Measurements from ENCODE around the gene ZNF222. TPM values are rescaled to one million over a fixed set of nuclear protein-coding genes. Genes with fewer than 3 reads are reported as not detected.

Gene ZNF222
- polyA plus RNA-seq, 3 donors: 1.0 to 1.5 (median 1.1) TPM

DNA sequence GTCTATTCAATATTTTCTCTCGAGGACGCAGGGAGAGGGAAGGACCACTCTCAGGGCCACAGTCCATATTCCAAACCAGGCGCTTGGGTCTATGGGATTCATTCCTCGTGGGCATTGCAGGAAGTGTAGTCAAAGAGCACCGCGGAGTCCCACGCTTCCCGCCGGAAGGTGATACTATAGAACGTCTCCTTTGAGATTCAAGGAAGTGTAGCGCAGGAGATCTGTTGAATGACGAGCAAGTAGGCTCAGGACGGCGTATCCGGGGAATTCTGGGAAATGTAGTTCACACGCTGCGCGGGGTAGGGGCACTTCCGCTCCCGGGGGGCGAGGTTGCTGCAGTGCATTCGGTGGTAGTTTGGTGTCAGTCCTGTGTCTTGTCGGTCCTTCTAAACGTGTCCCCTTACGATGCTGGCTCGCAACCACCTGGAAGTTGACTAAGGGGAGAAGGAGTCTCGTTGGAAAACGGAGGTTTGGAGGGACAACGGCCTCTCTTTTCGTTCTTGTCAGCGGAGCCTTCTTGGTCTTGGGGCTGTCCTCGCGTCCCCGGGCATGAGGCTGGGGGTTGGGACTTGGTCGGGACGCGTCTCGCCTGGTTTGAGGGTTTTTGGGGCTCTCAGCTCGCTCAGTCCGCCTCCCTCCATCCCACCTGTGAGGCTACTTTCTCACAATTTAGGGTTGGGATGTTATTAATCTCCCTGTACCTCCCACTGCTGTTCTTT lies 46.8 kb downstream of the ZNF222 start, which contains the start of gene ZNF284:
TSS of gene ZNF284 (plus strand) at position 336 of the 719 bp plus-strand sequence. CDS start 4,231 bp downstream, outside the sequence.
- H3K36me3 ChIP-seq (replicated peaks in 1 of 2; ENCODE audit: control insufficient read depth in 1 of 2, insufficient read depth in 2 of 2, low read length in 2 of 2): peaks cover 0 to 7% of the 10 kb centered on the region in 2 donors
- peak within 1 kb of the TSS; percentile 77 to 82 (median 80) for H3K4me3 ChIP-seq (replicated peaks in 1 of 3; ENCODE audit: low read depth in 2 of 3, low read length in 3 of 3)
- H3K27ac Mint-ChIP-seq: peak within 1 kb of the TSS in 6 of 7 donors; percentile 9 to 83 (median 57)
- H3K4me1 ChIP-seq (ENCODE audit: control insufficient read depth in 1 of 2, insufficient read depth in 2 of 2, low read length in 2 of 2): peaks cover 16 to 17% of the 10 kb centered on the region in 2 donors
- H3K27me3 Mint-ChIP-seq (ENCODE audit: low read depth in 3 of 3): peaks cover 3 to 4% (median 3%) of the 10 kb centered on the region in 3 donors
- H4K20me1 ChIP-seq (ENCODE audit: insufficient read depth, low read length): no peaks in the 10 kb centered on the region
- H3K79me2 ChIP-seq (ENCODE audit: insufficient read depth, low read length): no peaks in the 10 kb centered on the region
- H3K9me3 Mint-ChIP-seq: peaks cover 31 to 64% (median 53%) of the 10 kb centered on the region in 7 donors
- H3K36me3 Mint-ChIP-seq: peaks cover 11% of the 10 kb centered on the region in 2 donors
- peak within 1 kb of the TSS; percentile 17 for H3K9ac ChIP-seq (ENCODE audit: insufficient read depth, low read length, poor library complexity, severe bottlenecking)
- TF ChIP-seq, protein P1, sequence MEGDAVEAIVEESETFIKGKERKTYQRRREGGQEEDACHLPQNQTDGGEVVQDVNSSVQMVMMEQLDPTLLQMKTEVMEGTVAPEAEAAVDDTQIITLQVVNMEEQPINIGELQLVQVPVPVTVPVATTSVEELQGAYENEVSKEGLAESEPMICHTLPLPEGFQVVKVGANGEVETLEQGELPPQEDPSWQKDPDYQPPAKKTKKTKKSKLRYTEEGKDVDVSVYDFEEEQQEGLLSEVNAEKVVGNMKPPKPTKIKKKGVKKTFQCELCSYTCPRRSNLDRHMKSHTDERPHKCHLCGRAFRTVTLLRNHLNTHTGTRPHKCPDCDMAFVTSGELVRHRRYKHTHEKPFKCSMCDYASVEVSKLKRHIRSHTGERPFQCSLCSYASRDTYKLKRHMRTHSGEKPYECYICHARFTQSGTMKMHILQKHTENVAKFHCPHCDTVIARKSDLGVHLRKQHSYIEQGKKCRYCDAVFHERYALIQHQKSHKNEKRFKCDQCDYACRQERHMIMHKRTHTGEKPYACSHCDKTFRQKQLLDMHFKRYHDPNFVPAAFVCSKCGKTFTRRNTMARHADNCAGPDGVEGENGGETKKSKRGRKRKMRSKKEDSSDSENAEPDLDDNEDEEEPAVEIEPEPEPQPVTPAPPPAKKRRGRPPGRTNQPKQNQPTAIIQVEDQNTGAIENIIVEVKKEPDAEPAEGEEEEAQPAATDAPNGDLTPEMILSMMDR (IDR thresholded peaks at IDR 0.05): no peak
- DNase-seq: peak; percentile 75 to 86 (median 77)
- peak within 1 kb of the TSS; percentile 1 to 64 for H3K27ac ChIP-seq (ENCODE audit: low read depth in 1 of 2, low read length in 2 of 2)
- H2AFZ ChIP-seq (ENCODE audit: insufficient read depth, low read depth, low read length, poor library complexity, severe bottlenecking): peak within 1 kb of the TSS; percentile 98
- peak within 1 kb of the TSS; percentile 96 to 98 for H3K4me3 Mint-ChIP-seq
- H3K4me2 ChIP-seq (replicated peaks; ENCODE audit: extremely low read depth, low read length, poor library complexity, severe bottlenecking): peak within 1 kb of the TSS; percentile 88
- H3K9me3 ChIP-seq (replicated peaks in 1 of 2; ENCODE audit: control insufficient read depth in 1 of 2, insufficient read depth in 1 of 2, low read length in 2 of 2): peaks cover 23 to 47% of the 10 kb centered on the region in 2 donors
- H3K4me1 Mint-ChIP-seq: peaks cover 22% of the 10 kb centered on the region
- intact Hi-C loops (cut with micrococcal nuclease): loop anchor here in 1 of 2 donors (10.0 kb wide), 1 partner anchor 247 kb away; the partner anchor contains the start of gene ZNF283
- under 1% methylated on average over 18 of the region's 40 CpGs for WGBS (ENCODE audit: insufficient coverage)
- H3K27me3 ChIP-seq (ENCODE audit: control insufficient read depth in 2 of 2, insufficient read depth in 2 of 2, low read length in 2 of 2): no peaks in the 10 kb centered on the region

DNA sequence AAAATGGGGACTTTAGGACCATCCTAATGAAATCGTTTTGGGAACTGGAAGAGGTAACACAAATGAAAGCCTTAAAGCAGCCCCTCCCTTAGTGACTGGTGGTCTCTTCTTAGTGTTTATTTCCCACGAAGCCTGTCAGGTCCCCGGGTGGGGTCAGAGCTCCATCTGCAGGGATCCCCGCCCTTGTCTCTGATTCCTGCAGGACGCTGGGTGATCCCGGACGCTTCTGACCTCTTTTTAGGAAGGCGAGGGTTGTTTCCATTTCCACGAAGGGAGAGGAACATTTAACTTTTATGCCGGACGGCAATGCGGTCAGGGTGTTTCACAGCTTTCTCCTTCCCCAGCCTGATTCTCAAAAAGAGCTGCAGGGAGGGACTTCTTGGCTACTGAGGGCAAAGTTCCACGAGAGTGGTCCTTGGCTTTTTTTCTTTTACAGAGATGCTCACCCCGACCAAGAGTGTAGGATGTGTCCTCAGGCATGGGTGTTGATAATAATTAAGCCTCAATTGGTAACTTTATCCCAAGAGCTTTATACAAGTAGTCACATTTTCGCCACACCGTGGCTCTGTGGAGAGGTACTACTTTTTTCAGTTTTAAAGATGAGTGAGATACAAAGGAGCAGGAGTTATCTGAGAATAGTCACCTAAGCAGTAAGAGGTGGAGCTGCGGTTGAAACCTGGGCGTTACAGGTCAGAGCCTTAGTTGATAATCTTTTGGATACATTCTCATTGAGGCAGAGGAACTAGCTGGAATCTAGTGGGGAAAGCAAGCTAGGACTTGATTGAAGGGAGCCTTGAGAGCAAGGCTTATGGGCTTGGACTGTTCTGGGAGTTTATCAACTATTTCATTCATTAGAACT lies 47.6 kb downstream of the ZNF222 start:
- no peaks in the 10 kb centered on the region for H3K27me3 ChIP-seq (ENCODE audit: control insufficient read depth in 2 of 2, insufficient read depth in 2 of 2, low read length in 2 of 2)
- H3K27me3 Mint-ChIP-seq (ENCODE audit: low read depth in 3 of 3): peaks cover 3 to 4% (median 3%) of the 10 kb centered on the region in 3 donors
- DNase-seq: no peak
- H3K4me3 ChIP-seq (replicated peaks in 1 of 3; ENCODE audit: low read depth in 2 of 3, low read length in 3 of 3): peak overlapping the region; percentile 77 to 82 (median 80)
- TF ChIP-seq, protein P1 (IDR thresholded peaks at IDR 0.05): no peak
- no peak overlapping the region for H3K27ac Mint-ChIP-seq
- H3K4me1 ChIP-seq (ENCODE audit: control insufficient read depth in 1 of 2, insufficient read depth in 2 of 2, low read length in 2 of 2): peaks cover 16 to 17% of the 10 kb centered on the region in 2 donors
- H3K4me1 Mint-ChIP-seq: peaks cover 22% of the 10 kb centered on the region
- H3K9me3 ChIP-seq (replicated peaks in 1 of 2; ENCODE audit: control insufficient read depth in 1 of 2, insufficient read depth in 1 of 2, low read length in 2 of 2): peaks cover 20 to 42% of the 10 kb centered on the region in 2 donors
- H4K20me1 ChIP-seq (ENCODE audit: insufficient read depth, low read length): no peaks in the 10 kb centered on the region
- H3K9me3 Mint-ChIP-seq: peaks cover 27 to 56% (median 50%) of the 10 kb centered on the region in 7 donors
- peak overlapping the region; percentile 88 for H3K4me2 ChIP-seq (replicated peaks; ENCODE audit: extremely low read depth, low read length, poor library complexity, severe bottlenecking)
- 26% methylated on average over 10 of the region's 18 CpGs for WGBS (ENCODE audit: insufficient coverage)
- no peak overlapping the region for H3K27ac ChIP-seq (ENCODE audit: low read depth in 1 of 2, low read length in 2 of 2)
- intact Hi-C loops (cut with micrococcal nuclease): loop anchor here in 1 of 2 donors (10.0 kb wide), 1 partner anchor 248 kb away; the partner anchor contains the start of gene ZNF283
- H3K9ac ChIP-seq (ENCODE audit: insufficient read depth, low read length, poor library complexity, severe bottlenecking): peak overlapping the region; percentile 17
- H3K79me2 ChIP-seq (ENCODE audit: insufficient read depth, low read length): no peaks in the 10 kb centered on the region
- H3K36me3 ChIP-seq (replicated peaks in 1 of 2; ENCODE audit: control insufficient read depth in 1 of 2, insufficient read depth in 2 of 2, low read length in 2 of 2): peaks cover 0 to 3% of the 10 kb centered on the region in 2 donors
- peak overlapping the region; percentile 96 to 98 for H3K4me3 Mint-ChIP-seq
- peak overlapping the region; percentile 98 for H2AFZ ChIP-seq (ENCODE audit: insufficient read depth, low read depth, low read length, poor library complexity, severe bottlenecking)
- H3K36me3 Mint-ChIP-seq: peaks cover 11% of the 10 kb centered on the region in 2 donors

Data from CD14-positive monocyte (primary cell).